NK-92 (cell line): ENCODE data around the gene PISD.

ENCODE experiments used
- DNase-seq: peaks from one replicate; lab custom pipeline; 2025; ENCODE audit not compliant: unreplicated experiment; lab: John Stamatoyannopoulos, UW

The PISD gene

GRCh38 chr22:31575190-31575589 is 86.8 kb downstream of the PISD start:
- no peak for DNase-seq

GRCh38 chr22:31574055-31574670 is 87.9 kb downstream of the PISD start:
- no peak for DNase-seq

- no peak for DNase-seq
Measured at GRCh38 chr22:31572939-31573338, 89.1 kb downstream of the PISD start.

- no peak for DNase-seq
Measured at GRCh38 chr22:31569126-31569525, 92.9 kb downstream of the PISD start.
